ENCODE data around the gene CD22.

DNA sequence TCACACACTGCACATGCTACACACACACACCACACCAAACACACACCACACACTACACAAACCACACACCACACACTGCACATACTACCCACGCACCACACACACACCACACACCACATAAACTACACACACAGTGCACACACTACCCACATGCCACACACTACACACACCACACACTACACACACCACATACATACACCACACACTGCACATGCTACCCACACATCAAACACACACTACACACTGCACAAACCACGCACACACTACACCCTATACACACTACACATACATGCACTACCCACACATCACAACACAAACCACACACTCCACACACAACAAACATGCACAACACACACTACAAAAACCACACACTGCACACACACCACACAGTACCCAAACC lies 31.1 kb upstream of the CD22 start:
- TF ChIP-seq RCOR1 (IDR thresholded peaks at IDR 0.05; ENCODE audit: insufficient replicate concordance, low read length) (no peak), FOS (IDR thresholded peaks at IDR 0.05; ENCODE audit: low read depth, low read length) (no peak), POLR2A (IDR thresholded peaks at IDR 0.05; ENCODE audit: low read depth, low read length) (no peak), CEBPB (IDR thresholded peaks at IDR 0.05; ENCODE audit: low read depth, low read length) (no peak), RFX5 (IDR thresholded peaks at IDR 0.05; ENCODE audit: low read depth, low read length) (no peak), MAZ (IDR thresholded peaks at IDR 0.05; ENCODE audit: borderline replicate concordance, low read depth, low read length) (no peak), CHD1 (IDR thresholded peaks at IDR 0.05; ENCODE audit: low read depth, low read length) (no peak), SMC3 (IDR thresholded peaks at IDR 0.05; ENCODE audit: low read depth, low read length) (no peak)
- TF ChIP-seq, protein P1, sequence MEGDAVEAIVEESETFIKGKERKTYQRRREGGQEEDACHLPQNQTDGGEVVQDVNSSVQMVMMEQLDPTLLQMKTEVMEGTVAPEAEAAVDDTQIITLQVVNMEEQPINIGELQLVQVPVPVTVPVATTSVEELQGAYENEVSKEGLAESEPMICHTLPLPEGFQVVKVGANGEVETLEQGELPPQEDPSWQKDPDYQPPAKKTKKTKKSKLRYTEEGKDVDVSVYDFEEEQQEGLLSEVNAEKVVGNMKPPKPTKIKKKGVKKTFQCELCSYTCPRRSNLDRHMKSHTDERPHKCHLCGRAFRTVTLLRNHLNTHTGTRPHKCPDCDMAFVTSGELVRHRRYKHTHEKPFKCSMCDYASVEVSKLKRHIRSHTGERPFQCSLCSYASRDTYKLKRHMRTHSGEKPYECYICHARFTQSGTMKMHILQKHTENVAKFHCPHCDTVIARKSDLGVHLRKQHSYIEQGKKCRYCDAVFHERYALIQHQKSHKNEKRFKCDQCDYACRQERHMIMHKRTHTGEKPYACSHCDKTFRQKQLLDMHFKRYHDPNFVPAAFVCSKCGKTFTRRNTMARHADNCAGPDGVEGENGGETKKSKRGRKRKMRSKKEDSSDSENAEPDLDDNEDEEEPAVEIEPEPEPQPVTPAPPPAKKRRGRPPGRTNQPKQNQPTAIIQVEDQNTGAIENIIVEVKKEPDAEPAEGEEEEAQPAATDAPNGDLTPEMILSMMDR (conservative IDR thresholded peaks at IDR 0.05; ENCODE audit: low read depth, low read length): no peak
- TF ChIP-seq, protein P2, sequence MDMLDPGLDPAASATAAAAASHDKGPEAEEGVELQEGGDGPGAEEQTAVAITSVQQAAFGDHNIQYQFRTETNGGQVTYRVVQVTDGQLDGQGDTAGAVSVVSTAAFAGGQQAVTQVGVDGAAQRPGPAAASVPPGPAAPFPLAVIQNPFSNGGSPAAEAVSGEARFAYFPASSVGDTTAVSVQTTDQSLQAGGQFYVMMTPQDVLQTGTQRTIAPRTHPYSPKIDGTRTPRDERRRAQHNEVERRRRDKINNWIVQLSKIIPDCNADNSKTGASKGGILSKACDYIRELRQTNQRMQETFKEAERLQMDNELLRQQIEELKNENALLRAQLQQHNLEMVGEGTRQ (IDR thresholded peaks at IDR 0.05; ENCODE audit: low read depth, low read length): no peak

Measured in IMR-90 (cell line).